HG03460 (cell line): Measurements from ENCODE around the gene G3BP1.
"Not testable (repeated sequence)": the region's sequence is repeated elsewhere in the genome, so short reads cannot be mapped to it uniquely, and the experiment has no call there.

ENCODE experiments used
- ATAC-seq: cut with Tn5 transposase; IDR thresholded peaks from one replicate; pipeline ENCODE4 v1.9.1; 2021; ENCODE audit not compliant: unreplicated experiment

G3BP1 gene

GRCh38 chr5:151771259-151772028 is at the start of gene G3BP1:
G3BP1 (plus strand) TSS chr5:151771954; CDS start chr5:151786621, 14,667 bp downstream.
- peak; percentile 80 for ATAC-seq

GRCh38 chr5:151722546-151722945 is 49.2 kb upstream of the G3BP1 start:
- no peak for ATAC-seq

GRCh38 chr5:151724360-151724759 is 47.4 kb upstream of the G3BP1 start:
- ATAC-seq = no peak

- not testable (repeated sequence) for ATAC-seq
These were observed 42.2 kb upstream of the G3BP1 start for GRCh38 chr5:151729597-151729996.

GRCh38 chr5:151730381-151730780 is 41.4 kb upstream of the G3BP1 start:
- no peak for ATAC-seq

- ATAC-seq = no peak
These were observed 38.2 kb upstream of the G3BP1 start for GRCh38 chr5:151733358-151734063.

- no peak for ATAC-seq
These were observed 37.7 kb upstream of the G3BP1 start for GRCh38 chr5:151734064-151734408.

- no peak for ATAC-seq
These were observed 36.1 kb upstream of the G3BP1 start for GRCh38 chr5:151735646-151736045.

- ATAC-seq = no peak
These were observed 34.3 kb upstream of the G3BP1 start for GRCh38 chr5:151737431-151737830.

- ATAC-seq = no peak
These were observed 33.5 kb upstream of the G3BP1 start for GRCh38 chr5:151738125-151738848.

GRCh38 chr5:151739395-151739794 is 32.4 kb upstream of the G3BP1 start:
- ATAC-seq = no peak

- no peak for ATAC-seq
These were observed 31.8 kb upstream of the G3BP1 start for GRCh38 chr5:151739939-151740335.

GRCh38 chr5:151740336-151740942 is 31.3 kb upstream of the G3BP1 start:
- no peak for ATAC-seq

- no peak for ATAC-seq
These were observed 30.8 kb upstream of the G3BP1 start for GRCh38 chr5:151740958-151741373.

GRCh38 chr5:151741678-151742423 is 29.9 kb upstream of the G3BP1 start:
- ATAC-seq = no peak

- no peak for ATAC-seq
These were observed 28.9 kb upstream of the G3BP1 start for GRCh38 chr5:151742870-151743294.

- ATAC-seq = no peak
These were observed 28.2 kb upstream of the G3BP1 start for GRCh38 chr5:151743530-151743929.

- peak; percentile 51 for ATAC-seq
These were observed 26.6 kb upstream of the G3BP1 start for GRCh38 chr5:151745071-151745705.

- ATAC-seq = no peak
These were observed 21.6 kb upstream of the G3BP1 start for GRCh38 chr5:151750121-151750520.

- no peak for ATAC-seq
These were observed 20.7 kb upstream of the G3BP1 start for GRCh38 chr5:151751091-151751490.
